RWPE2 (cell line): ENCODE data around the gene DDIT4.
"Not testable (repeated sequence)": the region's sequence is repeated elsewhere in the genome, so short reads cannot be mapped to it uniquely, and the experiment has no call there.

Source experiments
- ATAC-seq: fragments of 200-7000 bp; cut with Tn5 transposase; 3 replicates; pipeline ENCODE4 v1.9.1; 2021; ENCODE audit warnings: low read depth
- DNase-seq: peaks from one replicate; pipeline ENCODE4 v3.0.0-alpha.2; 2020; ENCODE audit warnings: low spot score
- H3K27ac ChIP-seq: fragments of 450-650 bp; 2 replicates; pipeline ENCODE4 v1.5.1; 2017; ENCODE audit warnings: mild to moderate bottlenecking; ENCODE audit not compliant: poor library complexity, severe bottlenecking
- H3K27me3 ChIP-seq: fragments of 250-450 bp; sonication (Bioruptor Pico); 2 replicates; pipeline ENCODE4 v1.5.1; 2021; ENCODE audit warnings: mild to moderate bottlenecking, moderate library complexity; ENCODE audit not compliant: insufficient read depth, poor library complexity, severe bottlenecking
- H3K36me3 ChIP-seq: fragments of 250-450 bp; sonication (Bioruptor Pico); 2 replicates; pipeline ENCODE4 v1.5.1; 2020; ENCODE audit warnings: low read depth, mild to moderate bottlenecking, moderate library complexity
- H3K4me1 ChIP-seq: fragments of 250-450 bp; sonication (Bioruptor Pico); 2 replicates; pipeline ENCODE4 v1.5.1; 2021; ENCODE audit warnings: mild to moderate bottlenecking, moderate library complexity; ENCODE audit not compliant: insufficient read depth, poor library complexity, severe bottlenecking
- H3K4me3 ChIP-seq: fragments of 250-450 bp; sonication (Bioruptor Pico); 2 replicates; pipeline ENCODE4 v1.5.1; 2021; ENCODE audit warnings: mild to moderate bottlenecking, moderate library complexity; ENCODE audit not compliant: severe bottlenecking
- H3K9me3 ChIP-seq: fragments of 250-450 bp; sonication (Bioruptor Pico); 2 replicates; pipeline ENCODE4 v1.5.1; 2021; ENCODE audit warnings: mild to moderate bottlenecking, moderate library complexity; ENCODE audit not compliant: severe bottlenecking
- TF ChIP-seq, protein P1 (sequence below): fragments of 450-650 bp; IDR thresholded peaks from one replicate; pipeline ENCODE4 v1.5.1; 2017; ENCODE audit warnings: mild to moderate bottlenecking, moderate library complexity; ENCODE audit not compliant: poor library complexity, severe bottlenecking

Gene DDIT4

DNA sequence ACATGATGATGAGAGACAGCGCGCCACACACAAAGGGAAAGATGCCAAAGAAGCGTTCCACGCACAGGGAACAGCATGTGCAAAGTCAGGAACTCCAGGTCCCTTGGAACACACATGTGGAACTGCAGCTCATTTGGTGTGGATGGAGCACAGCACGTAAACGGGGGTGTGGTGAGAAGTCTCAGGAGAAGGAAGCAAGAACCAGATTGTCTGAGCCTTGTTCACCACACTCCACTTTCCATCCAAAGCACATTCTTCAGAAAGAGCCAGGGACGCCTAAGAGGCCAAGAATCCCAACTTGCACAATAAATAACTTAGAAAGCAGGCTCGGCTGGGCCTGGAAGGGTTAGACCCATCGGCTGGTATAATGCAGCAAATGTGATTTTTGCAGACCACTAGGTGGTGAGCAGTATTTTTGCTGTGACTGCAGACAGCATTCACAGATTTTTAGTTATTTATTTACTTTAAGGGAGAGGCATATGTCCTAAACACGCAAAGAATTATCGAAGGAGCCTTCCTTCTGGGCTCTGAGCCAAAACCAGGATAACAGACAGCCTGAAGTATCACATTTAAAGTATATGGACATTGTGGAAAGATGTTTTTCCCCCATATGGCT is 29.8 kb upstream of the DDIT4 start:
- ATAC-seq: peak; percentile 67
- Histone ChIP-seq H3K9me3 (no peaks in the 10 kb centered on the region), H3K27me3 (no peaks in the 10 kb centered on the region), H3K4me3 (no peak overlapping the region), H3K36me3 (no peaks in the 10 kb centered on the region), H3K27ac (peak overlapping the region; percentile 99), H3K4me1 (peaks cover 58% of the 10 kb centered on the region)
- TF ChIP-seq, protein P1, sequence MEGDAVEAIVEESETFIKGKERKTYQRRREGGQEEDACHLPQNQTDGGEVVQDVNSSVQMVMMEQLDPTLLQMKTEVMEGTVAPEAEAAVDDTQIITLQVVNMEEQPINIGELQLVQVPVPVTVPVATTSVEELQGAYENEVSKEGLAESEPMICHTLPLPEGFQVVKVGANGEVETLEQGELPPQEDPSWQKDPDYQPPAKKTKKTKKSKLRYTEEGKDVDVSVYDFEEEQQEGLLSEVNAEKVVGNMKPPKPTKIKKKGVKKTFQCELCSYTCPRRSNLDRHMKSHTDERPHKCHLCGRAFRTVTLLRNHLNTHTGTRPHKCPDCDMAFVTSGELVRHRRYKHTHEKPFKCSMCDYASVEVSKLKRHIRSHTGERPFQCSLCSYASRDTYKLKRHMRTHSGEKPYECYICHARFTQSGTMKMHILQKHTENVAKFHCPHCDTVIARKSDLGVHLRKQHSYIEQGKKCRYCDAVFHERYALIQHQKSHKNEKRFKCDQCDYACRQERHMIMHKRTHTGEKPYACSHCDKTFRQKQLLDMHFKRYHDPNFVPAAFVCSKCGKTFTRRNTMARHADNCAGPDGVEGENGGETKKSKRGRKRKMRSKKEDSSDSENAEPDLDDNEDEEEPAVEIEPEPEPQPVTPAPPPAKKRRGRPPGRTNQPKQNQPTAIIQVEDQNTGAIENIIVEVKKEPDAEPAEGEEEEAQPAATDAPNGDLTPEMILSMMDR: peak; percentile 71
- no peak for DNase-seq

DNA sequence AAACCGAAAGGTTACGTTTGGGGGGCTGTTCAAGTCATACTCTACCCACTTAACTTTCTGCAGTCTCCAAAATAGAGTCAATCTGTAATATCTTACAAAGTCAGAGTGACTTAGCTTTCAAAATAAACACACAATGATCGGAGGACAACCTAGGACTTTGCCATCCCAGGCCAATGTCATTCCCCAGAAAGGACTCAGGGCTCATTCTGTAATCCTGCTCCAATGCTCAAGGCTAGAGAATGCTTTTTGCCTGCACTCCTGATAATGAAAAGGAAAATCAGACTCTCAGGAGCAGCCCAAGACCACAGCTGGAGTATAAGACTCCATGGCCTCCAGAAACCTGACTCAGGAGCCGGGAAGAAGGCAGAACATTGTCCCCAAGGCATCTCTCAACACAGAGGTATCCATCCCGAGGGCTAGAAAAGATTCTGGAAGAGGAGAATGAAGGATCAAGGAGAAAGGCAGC is 29.1 kb upstream of the DDIT4 start:
- ATAC-seq (no peak), DNase-seq (no peak)
- no peaks in the 10 kb centered on the region for H3K9me3 ChIP-seq
- H3K27me3 ChIP-seq: no peaks in the 10 kb centered on the region
- H3K36me3 ChIP-seq: no peaks in the 10 kb centered on the region
- H3K4me1 ChIP-seq: peaks cover 65% of the 10 kb centered on the region
- TF ChIP-seq, protein P1: no peak
- peak overlapping the region; percentile 99 for H3K27ac ChIP-seq
- no peak overlapping the region for H3K4me3 ChIP-seq

DNA sequence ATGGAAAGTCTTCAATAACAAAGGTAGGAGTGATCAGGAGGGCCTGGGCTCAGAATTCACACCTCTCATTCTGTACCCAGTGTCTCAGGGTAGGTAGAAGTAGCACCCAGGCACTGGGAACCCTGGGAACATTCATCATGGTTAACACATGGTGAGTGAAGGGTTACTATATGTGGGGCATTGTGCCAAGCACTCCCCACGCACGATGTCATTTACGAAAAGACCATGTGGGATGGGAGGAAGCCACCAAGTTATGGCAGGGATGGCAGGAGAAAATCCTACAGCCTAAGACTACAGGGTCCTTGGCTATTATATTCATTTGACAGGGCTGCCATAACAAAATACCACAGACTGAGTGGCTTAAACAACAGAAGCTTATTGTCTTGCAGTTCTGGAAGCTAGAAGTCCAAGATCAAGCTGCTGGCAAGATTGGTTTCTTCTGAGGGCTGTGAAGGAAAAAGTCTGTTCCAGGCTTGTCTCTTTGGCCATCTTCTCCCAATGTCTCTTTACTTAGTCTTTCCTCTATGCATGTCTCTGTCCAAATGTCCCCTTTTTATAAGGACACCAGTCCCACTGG is 27.7 kb upstream of the DDIT4 start:
- no peaks in the 10 kb centered on the region for H3K36me3 ChIP-seq
- TF ChIP-seq, protein P1: no peak
- no peaks in the 10 kb centered on the region for H3K27me3 ChIP-seq
- no peaks in the 10 kb centered on the region for H3K9me3 ChIP-seq
- no peak for DNase-seq
- ATAC-seq: no peak
- peaks cover 71% of the 10 kb centered on the region for H3K4me1 ChIP-seq
- peak overlapping the region; percentile 99 for H3K27ac ChIP-seq
- no peak overlapping the region for H3K4me3 ChIP-seq

DNA sequence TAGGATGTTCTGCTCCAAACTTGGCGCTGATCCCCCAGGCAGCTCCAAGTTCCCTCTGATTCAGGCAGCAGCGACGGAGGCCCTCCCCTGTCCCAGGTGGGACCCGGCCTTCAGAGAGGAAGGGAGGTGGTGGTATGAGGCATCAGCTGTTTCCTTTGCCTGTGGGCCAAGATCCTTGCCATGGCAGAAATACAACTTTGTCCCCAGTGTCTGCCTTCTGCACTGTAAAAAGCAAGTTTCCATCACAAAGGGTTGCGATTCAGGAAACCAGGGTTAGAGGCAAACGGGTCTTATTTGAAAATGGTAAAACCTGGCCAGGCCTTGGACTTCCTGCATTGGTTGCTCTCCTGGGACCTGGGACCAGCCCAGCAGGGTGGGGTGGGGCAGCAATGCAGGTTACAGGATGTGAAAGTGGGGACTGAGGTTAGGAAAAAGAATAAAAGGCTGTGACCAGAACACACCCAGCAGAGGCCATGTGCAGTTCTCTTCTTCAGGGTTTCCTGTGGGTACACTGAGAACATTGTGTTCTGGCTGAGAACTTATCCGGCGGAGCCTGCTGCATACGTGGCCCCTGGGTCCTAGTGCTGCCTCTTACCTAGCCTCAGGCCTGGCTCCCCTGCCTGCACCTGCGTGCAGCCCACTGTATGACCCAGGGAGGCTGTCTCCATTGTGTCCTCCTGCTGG is 25.1 kb upstream of the DDIT4 start:
- TF ChIP-seq, protein P1: no peak
- no peak overlapping the region for H3K4me3 ChIP-seq
- ATAC-seq (peak; percentile 81), DNase-seq (peak; percentile 87)
- H3K27ac ChIP-seq: peak overlapping the region; percentile 99
- H3K36me3 ChIP-seq: no peaks in the 10 kb centered on the region
- peaks cover 61% of the 10 kb centered on the region for H3K4me1 ChIP-seq
- no peaks in the 10 kb centered on the region for H3K9me3 ChIP-seq
- no peaks in the 10 kb centered on the region for H3K27me3 ChIP-seq

DNA sequence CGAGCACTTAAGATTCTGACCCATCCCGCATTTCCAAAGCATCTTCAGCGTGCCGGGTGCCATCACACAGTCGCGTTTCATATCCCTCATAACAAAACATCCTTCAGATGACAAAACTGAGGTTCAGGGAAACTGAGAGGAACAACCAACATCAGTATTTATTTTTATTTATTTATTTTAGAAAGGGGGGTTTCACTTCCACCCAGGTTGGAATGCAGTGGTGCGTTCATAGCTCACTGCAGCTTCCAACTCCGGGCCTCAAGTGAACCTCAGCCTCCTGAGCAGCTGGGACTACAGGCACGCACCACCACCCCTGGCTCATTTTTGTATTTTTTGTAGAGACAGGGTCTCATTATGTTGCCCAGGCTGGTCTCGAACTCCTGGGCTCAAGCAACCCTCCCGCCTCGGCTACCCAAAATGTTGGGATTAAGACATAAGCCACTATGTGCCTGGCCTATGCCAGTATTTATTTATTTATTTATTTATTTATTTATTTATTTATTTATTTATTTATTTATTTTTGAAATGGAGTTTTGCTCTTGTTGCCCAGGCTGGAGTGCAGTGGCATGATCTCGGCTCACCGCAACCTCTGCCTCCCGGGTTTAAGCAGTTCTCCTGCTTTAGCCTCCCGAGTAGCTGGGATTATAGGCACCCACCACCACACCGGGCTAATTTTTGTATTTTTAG is 24.4 kb upstream of the DDIT4 start:
- Histone ChIP-seq H3K27ac (peak overlapping the region; percentile 99), H3K4me1 (peaks cover 54% of the 10 kb centered on the region)
- DNase-seq, ATAC-seq, H3K36me3 ChIP-seq, H3K27me3 ChIP-seq, H3K9me3 ChIP-seq, H3K4me3 ChIP-seq: not testable (repeated sequence)
